B cell (primary cell): ENCODE measurements around the gene CCDC74A.
"Not testable (repeated sequence)": the region's sequence is repeated elsewhere in the genome, so short reads cannot be mapped to it uniquely, and the experiment has no call there.

Source experiments
- CTCF ChIP-seq: fragments of 200-600 bp; IDR thresholded peaks from one replicate; pipeline ENCODE4 v1.8.0; 2022; ENCODE audit warnings: antibody characterized with exemption, mild to moderate bottlenecking
- EZH2 ChIP-seq: IDR thresholded peaks from 2 replicates; pipeline ENCODE4 v1.6.1; 2012; ENCODE audit warnings: borderline replicate concordance, low read depth, mild to moderate bottlenecking, moderate library complexity, low read length; ENCODE audit not compliant: insufficient read depth, poor library complexity, severe bottlenecking

GRCh38 chr2:131535951-131536826 is 8.5 kb downstream of the CCDC74A start:
- not testable (repeated sequence) for TF ChIP-seq CTCF, EZH2
